HG03280 (cell line): Measurements from ENCODE around the gene PBX3.

ENCODE experiments used
- ATAC-seq: cut with Tn5 transposase; IDR thresholded peaks from one replicate; pipeline ENCODE4 v1.9.1; 2021; ENCODE audit warnings: mild to moderate bottlenecking, moderate library complexity; ENCODE audit not compliant: unreplicated experiment

The PBX3 gene

GRCh38 chr9:125968714-125969374 is 221.7 kb downstream of the PBX3 start:
- no peak for ATAC-seq

GRCh38 chr9:125969462-125969861 is 222.3 kb downstream of the PBX3 start:
- no peak for ATAC-seq

- no peak for ATAC-seq
Observed at GRCh38 chr9:125969868-125970267, 222.7 kb downstream of the PBX3 start.

GRCh38 chr9:125970340-125970739 is 223.2 kb downstream of the PBX3 start:
- no peak for ATAC-seq

- no peak for ATAC-seq
Observed at GRCh38 chr9:125971050-125971449, 223.9 kb downstream of the PBX3 start.

- ATAC-seq = no peak
Observed at GRCh38 chr9:125972012-125972729, 225.0 kb downstream of the PBX3 start.

- no peak for ATAC-seq
Observed at GRCh38 chr9:125973547-125973946, 226.4 kb downstream of the PBX3 start.

- ATAC-seq = no peak
Observed at GRCh38 chr9:125974705-125975104, 227.5 kb downstream of the PBX3 start.

- no peak for ATAC-seq
Observed at GRCh38 chr9:125977223-125977622, 230.1 kb downstream of the PBX3 start.

GRCh38 chr9:125979383-125979782 is 232.2 kb downstream of the PBX3 start:
- no peak for ATAC-seq

- no peak for ATAC-seq
Observed at GRCh38 chr9:125982798-125983406, 235.7 kb downstream of the PBX3 start.

GRCh38 chr9:125983681-125984080 is 236.5 kb downstream of the PBX3 start:
- no peak for ATAC-seq

GRCh38 chr9:125984461-125984860 is 237.3 kb downstream of the PBX3 start:
- ATAC-seq = no peak

GRCh38 chr9:125985142-125985997 is 238.2 kb downstream of the PBX3 start:
- ATAC-seq = no peak

- no peak for ATAC-seq
Observed at GRCh38 chr9:125985998-125986655, 239.0 kb downstream of the PBX3 start.

GRCh38 chr9:125986966-125987365 is 239.8 kb downstream of the PBX3 start:
- no peak for ATAC-seq

- ATAC-seq = no peak
Observed at GRCh38 chr9:125987420-125987819, 240.2 kb downstream of the PBX3 start.

GRCh38 chr9:125988479-125989050 is 241.4 kb downstream of the PBX3 start:
- ATAC-seq = no peak

- no peak for ATAC-seq
Observed at GRCh38 chr9:125989090-125989501, 241.9 kb downstream of the PBX3 start.

- no peak for ATAC-seq
Observed at GRCh38 chr9:125989524-125990180, 242.5 kb downstream of the PBX3 start.
